AG09319 (cell line): Measurements from ENCODE around the gene TMEM117.

Experiments used
- DNase-seq: peaks from one replicate; pipeline ENCODE4 v3.0.0-alpha.2; 2010; ENCODE audit warnings: low read depth; ENCODE audit errors: extremely low read depth
- CTCF ChIP-seq: IDR thresholded peaks from 2 replicates; pipeline ENCODE4 v1.5.1; 2011; ENCODE audit warnings: low read depth, mild to moderate bottlenecking, inconsistent platforms, low read length, moderate library complexity

Gene TMEM117

DNA sequence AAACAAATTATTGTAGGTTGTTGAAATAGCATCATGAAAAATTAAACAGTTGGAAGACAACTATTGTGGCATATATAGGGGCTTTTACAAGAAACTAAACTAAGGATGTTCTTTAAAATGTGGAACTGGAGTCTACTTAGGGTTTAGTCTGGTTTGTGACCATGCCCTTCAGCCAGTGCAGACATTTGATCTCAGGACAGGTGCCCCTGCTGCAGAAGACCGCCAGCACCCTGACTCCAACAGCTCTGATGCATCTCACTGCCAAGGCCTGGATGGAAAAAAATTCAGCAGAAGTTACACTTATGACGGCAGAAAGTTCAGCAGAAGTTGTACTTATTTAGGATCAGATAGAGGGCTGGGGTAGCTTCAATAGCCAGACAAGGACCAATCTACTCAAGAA, 51.5 kb downstream of the TMEM117 start:
- DNase-seq: no peak
- no peak for TF ChIP-seq CTCF

- no peak for DNase-seq
- TF ChIP-seq CTCF: no peak
Observed at GRCh38 chr12:43891856-43892574, 56.1 kb downstream of the TMEM117 start.

DNA sequence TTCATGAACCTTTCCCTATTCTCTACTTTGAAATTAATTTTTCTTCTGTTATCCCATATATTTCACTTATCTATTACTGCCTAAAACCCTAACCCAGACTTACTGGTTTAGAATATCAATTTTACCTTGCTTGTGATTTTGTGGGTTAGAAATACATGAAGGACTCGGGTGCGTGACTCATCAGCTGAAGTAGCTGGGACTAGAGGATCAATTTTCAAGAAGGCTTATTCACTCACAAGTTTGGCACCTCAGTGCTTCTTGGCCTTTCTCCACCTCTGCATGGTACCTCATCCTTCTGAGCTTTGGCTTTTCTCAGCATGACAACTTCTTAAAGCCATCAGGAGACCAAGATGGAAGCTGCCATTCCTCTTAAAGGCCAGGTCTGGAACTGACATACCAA, 57.8 kb downstream of the TMEM117 start:
- no peak for DNase-seq
- no peak for TF ChIP-seq CTCF

- TF ChIP-seq CTCF: no peak
- no peak for DNase-seq
Observed at GRCh38 chr12:43895580-43896206, 59.8 kb downstream of the TMEM117 start.

- no peak for TF ChIP-seq CTCF
Observed at GRCh38 chr12:43896496-43896895, 60.6 kb downstream of the TMEM117 start.

DNA sequence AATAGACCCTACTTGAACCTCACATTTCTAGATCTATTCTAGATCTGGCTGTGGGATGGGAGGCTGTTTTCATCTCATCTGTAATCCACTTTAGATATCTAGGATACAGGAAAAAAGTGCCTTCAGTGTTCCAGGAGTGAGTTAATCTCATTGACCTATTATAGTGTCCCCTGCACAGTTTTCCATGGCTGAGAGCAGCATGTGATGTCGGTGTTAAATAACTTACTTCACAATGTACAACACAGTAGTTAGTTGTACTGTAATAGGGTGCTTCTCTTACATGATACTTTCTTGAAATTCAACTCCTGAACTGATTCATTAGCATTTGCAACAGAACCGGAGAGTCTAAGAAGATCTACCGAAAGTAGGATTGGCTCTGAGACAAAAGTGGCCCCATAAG, 62.6 kb downstream of the TMEM117 start:
- DNase-seq: no peak

More at GRCh38 chr12:43896496-43896895, 60.6 kb downstream of the TMEM117 start:
- DNase-seq: peak; percentile 15

More for the DNA sequence above, 62.6 kb downstream of the TMEM117 start:
- no peak for TF ChIP-seq CTCF
